CD4-positive, alpha-beta memory T cell (primary cell): ENCODE measurements around the gene CDK11B. TPM values are rescaled to one million over a fixed set of nuclear protein-coding genes. Genes with fewer than 3 reads are reported as not detected.
A peak's percentile ranks its signal among the peaks of the same experiment; 100 is the strongest.
"Not testable (repeated sequence)": the region's sequence is repeated elsewhere in the genome, so short reads cannot be mapped to it uniquely, and the experiment has no call there.

Experiments
- CTCF ChIA-PET: fragments of 350-600 bp; sonication (Branson Sonifier 250); formaldehyde crosslinking; loops from one replicate; lab custom pipeline; 2021; ENCODE audit warnings: inconsistent platforms; ENCODE audit not compliant: partially characterized antibody; lab: Charles Lee
- POLR2A ChIA-PET: fragments of 350-600 bp; sonication (Branson Sonifier 250); formaldehyde crosslinking; loops from one replicate; lab custom pipeline; 2021; ENCODE audit not compliant: partially characterized antibody; lab: Charles Lee
- DNase-seq, 5 donors: peaks; one replicate each; pipeline versions ENCODE4 v3.0.0 to v3.0.0-alpha.2; 2020 to 2022; ENCODE audit warnings: mixed read lengths in 1 of 5
- H3K27ac ChIP-seq: one replicate; pipeline ENCODE4 v1.7.0; 2013; ENCODE audit warnings: low read depth, low read length
- H3K27me3 ChIP-seq: 2 replicates; pipeline ENCODE4 v1.7.0; 2013; ENCODE audit warnings: mild to moderate bottlenecking, low read length, moderate library complexity; ENCODE audit not compliant: insufficient read depth
- H3K36me3 ChIP-seq: 2 replicates; pipeline ENCODE4 v1.7.0; 2013; ENCODE audit warnings: mild to moderate bottlenecking, low read length, moderate library complexity; ENCODE audit not compliant: insufficient read depth
- H3K4me1 ChIP-seq: 2 replicates; pipeline ENCODE4 v1.7.0; 2013; ENCODE audit warnings: mild to moderate bottlenecking, low read length, moderate library complexity; ENCODE audit not compliant: insufficient read depth
- H3K4me3 ChIP-seq, 2 donors: one replicate each; pipeline ENCODE4 v1.7.0; 2013; ENCODE audit warnings: low read length in 2 of 2, mild to moderate bottlenecking in 1 of 2
- H3K9me3 ChIP-seq, 2 donors: one replicate each; pipeline ENCODE4 v1.7.0; 2013; ENCODE audit warnings: low read length in 2 of 2, control low read depth in 1 of 2; ENCODE audit not compliant: control insufficient read depth in 1 of 2
- H3K27ac Mint-ChIP-seq, 7 donors: one replicate each; pipeline ENCODE4 v1.8.0; 2020 to 2021; ENCODE audit warnings: mixed read lengths in 7 of 7, mild to moderate bottlenecking in 6 of 7, inconsistent platforms in 3 of 7, moderate library complexity in 3 of 7
- H3K27me3 Mint-ChIP-seq, 2 donors: one replicate each; pipeline ENCODE4 v1.8.0; 2020 to 2021; ENCODE audit warnings: mixed read lengths in 2 of 2
- H3K36me3 Mint-ChIP-seq, 2 donors: one replicate each; pipeline ENCODE4 v1.8.0; 2020 to 2021; ENCODE audit warnings: mixed read lengths in 2 of 2, inconsistent platforms in 1 of 2, mild to moderate bottlenecking in 1 of 2
- H3K4me1 Mint-ChIP-seq, 4 donors: one replicate each; pipeline ENCODE4 v1.8.0; 2020 to 2021; ENCODE audit warnings: mixed read lengths in 4 of 4, mild to moderate bottlenecking in 1 of 4
- H3K4me3 Mint-ChIP-seq, 8 donors: one replicate each; pipeline ENCODE4 v1.8.0; 2020 to 2021; ENCODE audit warnings: mixed read lengths in 8 of 8, mild to moderate bottlenecking in 7 of 8, moderate library complexity in 6 of 8, inconsistent platforms in 3 of 8
- H3K9me3 Mint-ChIP-seq, 8 donors: one replicate each; pipeline ENCODE4 v1.8.0; 2020 to 2021; ENCODE audit warnings: mixed read lengths in 8 of 8, mild to moderate bottlenecking in 5 of 8, inconsistent platforms in 3 of 8, moderate library complexity in 1 of 8
- intact Hi-C: fragments of 100-400 bp; cut with micrococcal nuclease; formaldehyde crosslinking; loops from one replicate; pipeline ENCODE4 v1.15.1; 2023
- polyA plus RNA-seq, 2 donors: library from polyadenylated mRNA; unstranded; fragments of 300-500 nt; fragmentation: Illumina TruSeq; gene quantifications; one replicate each; pipeline ENCODE4 v1.2.3, GENCODE V29; 2021
- total RNA-seq, 2 experiments: library from RNA; stranded (reverse); gene quantifications; one replicate each; pipeline ENCODE4 v1.2.3, GENCODE V29; 2021

Gene CDK11B
- total RNA-seq (10 to 100 TPM; 44.2 to 44.7 TPM), polyA plus RNA-seq (10 to 100 TPM in 1 of 2 donors, 1 to 10 TPM in 1; 2.5 to 24.5 TPM)

- H3K27ac Mint-ChIP-seq, result peak within 1 kb of the TSS; percentile 92 to 100 (median 99)
- peak; percentile 95 to 99 (median 97) for DNase-seq
- H3K9me3 Mint-ChIP-seq, CTCF ChIA-PET, H3K27me3 Mint-ChIP-seq, H3K9me3 ChIP-seq, H3K27me3 ChIP-seq, H3K4me1 Mint-ChIP-seq, H3K4me1 ChIP-seq: not testable (repeated sequence)
- Histone ChIP-seq H3K4me3 (peak within 1 kb of the TSS in 1 of 2 donors; percentile 56), H3K27ac (peak within 1 kb of the TSS; percentile 67), H3K36me3 (peaks cover 22% of the 10 kb centered on the region)
- intact Hi-C loops, result loop anchor here (10.0 kb wide), 1 partner anchor 84 kb away; the partner anchor contains the start of gene SSU72
- H3K4me3 Mint-ChIP-seq, result peak within 1 kb of the TSS; percentile 86 to 98 (median 94)
- POLR2A ChIA-PET, result interaction anchor here (0.9 kb wide), 1 partner anchor 28 kb away, joined by 4 read pairs; no protein-coding TSS in a partner anchor
- peaks cover 6 to 24% of the 10 kb centered on the region in 2 donors for H3K36me3 Mint-ChIP-seq
These were observed at the start of gene CDK11B for GRCh38 chr1:1658583-1659549. TSS of gene CDK11B (minus strand) at chr1:1659004. CDS start at chr1:1657485, 1,519 bp downstream.

GRCh38 chr1:1707897-1708296 is 49.1 kb upstream of the CDK11B start:
- H3K27me3 Mint-ChIP-seq, intact Hi-C loops, H3K9me3 ChIP-seq, H3K36me3 ChIP-seq, H3K27ac ChIP-seq, DNase-seq, H3K4me1 Mint-ChIP-seq, POLR2A ChIA-PET, H3K36me3 Mint-ChIP-seq, H3K4me1 ChIP-seq, H3K9me3 Mint-ChIP-seq, H3K27me3 ChIP-seq, CTCF ChIA-PET, H3K4me3 ChIP-seq, H3K27ac Mint-ChIP-seq, H3K4me3 Mint-ChIP-seq: not testable (repeated sequence)

- H3K9me3 ChIP-seq, H3K36me3 Mint-ChIP-seq, H3K4me3 Mint-ChIP-seq, intact Hi-C loops, H3K27me3 ChIP-seq, H3K4me1 Mint-ChIP-seq, DNase-seq, H3K27me3 Mint-ChIP-seq, H3K36me3 ChIP-seq, H3K9me3 Mint-ChIP-seq, CTCF ChIA-PET, H3K27ac Mint-ChIP-seq, POLR2A ChIA-PET, H3K4me3 ChIP-seq, H3K4me1 ChIP-seq, H3K27ac ChIP-seq: not testable (repeated sequence)
These were observed 48.4 kb upstream of the CDK11B start for GRCh38 chr1:1707241-1707640.

GRCh38 chr1:1705623-1706022 is 46.8 kb upstream of the CDK11B start:
- H3K4me3 ChIP-seq, intact Hi-C loops, H3K27me3 ChIP-seq, H3K27ac ChIP-seq, H3K36me3 Mint-ChIP-seq, CTCF ChIA-PET, H3K4me1 ChIP-seq, H3K4me1 Mint-ChIP-seq, H3K27ac Mint-ChIP-seq, POLR2A ChIA-PET, H3K36me3 ChIP-seq, H3K9me3 Mint-ChIP-seq, H3K27me3 Mint-ChIP-seq, H3K4me3 Mint-ChIP-seq, H3K9me3 ChIP-seq, DNase-seq: not testable (repeated sequence)

- CTCF ChIA-PET, H3K4me1 Mint-ChIP-seq, H3K4me1 ChIP-seq, H3K4me3 ChIP-seq, H3K36me3 Mint-ChIP-seq, DNase-seq, H3K27me3 ChIP-seq, H3K4me3 Mint-ChIP-seq, H3K36me3 ChIP-seq, H3K27me3 Mint-ChIP-seq, H3K9me3 Mint-ChIP-seq, intact Hi-C loops, H3K9me3 ChIP-seq, H3K27ac Mint-ChIP-seq, POLR2A ChIA-PET, H3K27ac ChIP-seq: not testable (repeated sequence)
These were observed 45.6 kb upstream of the CDK11B start for GRCh38 chr1:1704284-1704957.

- intact Hi-C loops, result no loop called here
These were observed 45.0 kb upstream of the CDK11B start for GRCh38 chr1:1703796-1704195.

GRCh38 chr1:1702506-1702905 is 43.7 kb upstream of the CDK11B start:
- CTCF ChIA-PET, H3K27me3 Mint-ChIP-seq, H3K27ac ChIP-seq, POLR2A ChIA-PET, DNase-seq, H3K4me3 ChIP-seq, H3K4me1 ChIP-seq, H3K27ac Mint-ChIP-seq, H3K27me3 ChIP-seq, intact Hi-C loops, H3K9me3 ChIP-seq, H3K36me3 ChIP-seq, H3K36me3 Mint-ChIP-seq, H3K4me1 Mint-ChIP-seq, H3K4me3 Mint-ChIP-seq, H3K9me3 Mint-ChIP-seq: not testable (repeated sequence)

More at GRCh38 chr1:1703796-1704195, 45.0 kb upstream of the CDK11B start:
- H3K4me1 ChIP-seq, result no peaks in the 10 kb centered on the region
- ChIA-PET CTCF (no interaction called here), POLR2A (no interaction called here)
- H3K27me3 ChIP-seq, result no peaks in the 10 kb centered on the region
- no peaks in the 10 kb centered on the region for H3K36me3 ChIP-seq
- H3K27ac ChIP-seq, result no peak overlapping the region
- H3K4me3 ChIP-seq, result no peak overlapping the region
- H3K9me3 Mint-ChIP-seq, result no peaks in the 10 kb centered on the region
- no peak overlapping the region for H3K4me3 Mint-ChIP-seq
- H3K9me3 ChIP-seq, result no peaks in the 10 kb centered on the region
- H3K27me3 Mint-ChIP-seq, result no peaks in the 10 kb centered on the region
- no peak overlapping the region for H3K27ac Mint-ChIP-seq
- H3K36me3 Mint-ChIP-seq, result peaks cover 4 to 6% of the 10 kb centered on the region in 2 donors
- no peak for DNase-seq
- peaks cover 0 to 4% (median 0%) of the 10 kb centered on the region in 4 donors for H3K4me1 Mint-ChIP-seq
